Endothelial cell of umbilical vein (primary cell): ENCODE measurements around the gene TMEM108.

Experiments
- CTCF ChIP-seq, 2 donors: IDR thresholded peaks; 1 replicate in 1 of 2; 2 replicates in 1 of 2; pipeline ENCODE4 v1.5.1; 2011; ENCODE audit warnings: low read length in 2 of 2, mild to moderate bottlenecking in 2 of 2, moderate library complexity in 2 of 2, control low read depth in 1 of 2, inconsistent platforms in 1 of 2, low read depth in 1 of 2; ENCODE audit not compliant: insufficient read depth in 1 of 2; ENCODE audit errors: extremely low read depth in 1 of 2
- EZH2 ChIP-seq: IDR thresholded peaks from 2 replicates; pipeline ENCODE4 v1.6.1; 2012; ENCODE audit warnings: borderline replicate concordance, low read depth, mild to moderate bottlenecking, moderate library complexity, low read length, inconsistent platforms; ENCODE audit not compliant: severe bottlenecking
- FOS ChIP-seq: IDR thresholded peaks from 2 replicates; pipeline ENCODE4 v1.6.1; 2011; ENCODE audit warnings: mild to moderate bottlenecking, low read length, moderate library complexity, borderline replicate concordance; ENCODE audit not compliant: insufficient read depth
- GATA2 ChIP-seq: IDR thresholded peaks from 2 replicates; pipeline ENCODE4 v1.7.0; 2011; ENCODE audit warnings: low read depth, mild to moderate bottlenecking, moderate library complexity, mixed read lengths, low read length; ENCODE audit not compliant: insufficient read length, insufficient read depth
- JUN ChIP-seq: IDR thresholded peaks from 2 replicates; pipeline ENCODE4 v1.6.1; 2011; ENCODE audit warnings: borderline replicate concordance, low read depth; ENCODE audit not compliant: insufficient read length, insufficient read depth
- POLR2A ChIP-seq: IDR thresholded peaks from 2 replicates; pipeline ENCODE4 v1.6.1; 2012; ENCODE audit warnings: low read depth, mild to moderate bottlenecking, control low read depth, low read length
- POLR2AphosphoS5 ChIP-seq: IDR thresholded peaks from 2 replicates; pipeline ENCODE4 v1.6.1; 2012; ENCODE audit warnings: low read depth, mild to moderate bottlenecking, control low read depth, low read length, moderate library complexity; ENCODE audit not compliant: insufficient read depth
- TF ChIP-seq, protein P1 (sequence below): IDR thresholded peaks from 2 replicates; pipeline ENCODE4 v1.6.1; 2011; ENCODE audit not compliant: insufficient read depth, insufficient read length

- TF ChIP-seq CTCF (IDR thresholded peaks at IDR 0.05; ENCODE audit: extremely low read depth in 1 of 2, insufficient read depth in 1 of 2, low read depth in 1 of 2, low read length in 2 of 2) (no peak), POLR2A (no peak), EZH2 (no peak), POLR2AphosphoS5 (no peak), FOS (no peak), GATA2 (no peak), JUN (no peak)
- TF ChIP-seq, protein P1, sequence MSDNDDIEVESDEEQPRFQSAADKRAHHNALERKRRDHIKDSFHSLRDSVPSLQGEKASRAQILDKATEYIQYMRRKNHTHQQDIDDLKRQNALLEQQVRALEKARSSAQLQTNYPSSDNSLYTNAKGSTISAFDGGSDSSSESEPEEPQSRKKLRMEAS = no peak
These were observed 189.6 kb downstream of the TMEM108 start for GRCh38 chr3:133227813-133228212.
